OCI-LY3 (cell line): Measurements from ENCODE around the gene C1orf21.

ENCODE experiments used
- CTCF ChIP-seq: fragments of 200-600, 300-600 bp; sonication (generic); IDR thresholded peaks from 2 replicates; pipeline ENCODE4 v1.5.1; 2014; ENCODE audit warnings: antibody characterized with exemption, low read length, low read depth
- EZH2phosphoT487 ChIP-seq: fragments of 200-600 bp; shearing (Covaris generic); IDR thresholded peaks from 2 replicates; pipeline ENCODE4 v1.6.1; 2018; ENCODE audit warnings: antibody characterized with exemption, mixed run types, low read depth

GRCh38 chr1:184513421-184513820 lies 126.6 kb downstream of the C1orf21 start:
- no peak for TF ChIP-seq EZH2phosphoT487
- no peak for TF ChIP-seq CTCF
